Measurements from ENCODE around the gene MRFAP1.

- TF ChIP-seq CTCF (IDR thresholded peaks at IDR 0.05): no peak
- no peak for TF ChIP-seq POLR2A (IDR thresholded peaks at IDR 0.05)
These were observed 33.8 kb upstream of the MRFAP1 start for GRCh38 chr4:6606465-6607235.

Data from esophagus squamous epithelium (tissue), 4 donors.